ENCODE results near the gene ENKUR.

ENKUR gene

GRCh38 chr10:24952707-24953645 is 63.0 kb downstream of the ENKUR start:
- peak; percentile 55 for DNase-seq
- in situ Hi-C loops (cut with MboI; ENCODE audit: low pct_unique_long_range_greater_than_20kb, low sequenced_read_pairs) = no loop called here

DNA sequence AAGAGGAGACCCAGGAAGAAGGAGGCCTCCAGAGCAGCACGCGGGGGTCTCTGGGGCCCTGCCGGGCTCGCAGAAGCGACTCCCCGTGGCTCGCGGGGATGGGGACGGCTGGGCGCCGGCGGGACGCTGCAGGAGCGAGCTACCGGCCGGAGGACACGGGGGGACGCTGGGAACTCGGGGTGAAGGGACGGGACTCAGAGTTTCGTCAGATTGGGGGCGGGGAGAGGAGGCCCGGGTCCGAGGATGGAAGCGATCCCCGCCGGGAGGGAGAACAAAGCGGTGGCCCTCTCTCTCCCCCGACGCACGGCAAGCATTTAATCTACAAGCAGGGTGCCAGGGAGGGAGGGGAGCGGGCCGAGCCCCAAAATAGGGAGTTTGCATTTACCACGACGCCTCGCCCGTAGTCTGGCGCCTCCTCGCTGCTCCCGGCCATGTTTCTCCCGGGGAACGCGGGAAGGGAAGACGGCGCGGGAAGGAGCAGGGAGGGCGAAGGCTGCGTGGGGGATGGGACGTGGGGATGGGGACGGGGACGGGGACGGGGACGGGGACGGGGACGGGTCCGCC is 63.7 kb downstream of the ENKUR start, which contains the start of gene PRTFDC1:
Gene PRTFDC1, minus strand, starts transcription at position 464 of the 564 bp plus-strand sequence. Its CDS starts 31 bp downstream, at position 433.
- in situ Hi-C loops (cut with MboI; ENCODE audit: low pct_unique_long_range_greater_than_20kb, low sequenced_read_pairs) = no loop called here
- peak; percentile 49 for DNase-seq

- in situ Hi-C loops (cut with MboI; ENCODE audit: low pct_unique_long_range_greater_than_20kb, low sequenced_read_pairs) = no loop called here
- DNase-seq = peak; percentile 66
Observed at GRCh38 chr10:24951201-24952142, 64.5 kb downstream of the ENKUR start.

GRCh38 chr10:24950439-24950838 is 65.5 kb downstream of the ENKUR start:
- in situ Hi-C loops (cut with MboI; ENCODE audit: low pct_unique_long_range_greater_than_20kb, low sequenced_read_pairs) = no loop called here
- DNase-seq = no peak

DNA sequence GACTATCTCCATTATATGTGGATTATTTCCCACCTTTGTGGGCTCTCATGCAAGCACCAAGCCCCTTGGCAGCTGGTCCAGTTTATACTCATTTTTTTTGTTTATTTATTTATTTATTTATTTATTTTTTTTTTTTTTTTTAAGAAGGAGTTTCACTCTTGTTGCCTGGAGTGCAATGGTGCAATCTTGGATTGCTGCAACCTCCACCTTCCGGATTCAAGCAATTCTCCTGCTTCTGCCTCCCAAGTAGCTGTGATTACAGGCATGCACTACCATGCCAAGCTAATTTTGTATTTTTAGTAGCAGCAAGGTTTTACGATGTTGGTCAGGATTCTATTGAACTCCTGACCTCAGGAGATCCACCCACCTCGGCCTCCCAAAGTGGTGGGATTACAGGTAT is 66.3 kb downstream of the ENKUR start:
- DNase-seq = no peak
- in situ Hi-C loops (cut with MboI; ENCODE audit: low pct_unique_long_range_greater_than_20kb, low sequenced_read_pairs) = no loop called here

- in situ Hi-C loops (cut with MboI; ENCODE audit: low pct_unique_long_range_greater_than_20kb, low sequenced_read_pairs) = no loop called here
- DNase-seq = no peak
Observed at GRCh38 chr10:24947304-24948097, 68.5 kb downstream of the ENKUR start.

GRCh38 chr10:24944512-24945255 is 71.3 kb downstream of the ENKUR start:
- DNase-seq = peak; percentile 31
- in situ Hi-C loops (cut with MboI; ENCODE audit: low pct_unique_long_range_greater_than_20kb, low sequenced_read_pairs) = no loop called here

DNA sequence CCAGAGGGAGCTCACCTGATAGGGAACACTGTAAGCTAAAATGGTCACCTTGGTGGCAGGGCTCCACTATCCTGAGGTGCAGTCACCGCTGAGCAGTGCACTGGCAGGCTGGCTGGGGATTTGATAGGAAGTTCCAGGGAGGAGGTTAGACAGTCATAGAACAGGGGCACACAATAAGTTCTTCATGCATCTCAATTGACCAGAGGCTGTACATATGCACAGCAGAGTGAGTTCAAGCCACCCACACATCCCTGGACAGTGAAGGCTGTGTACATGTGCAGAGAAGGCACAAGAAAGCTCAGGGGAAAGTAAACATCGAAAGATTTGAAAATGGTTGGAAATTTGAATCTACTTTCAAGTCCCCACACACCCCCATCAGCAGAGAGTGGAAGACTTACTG is 77.4 kb downstream of the ENKUR start:
- no peak for DNase-seq
- in situ Hi-C loops (cut with MboI; ENCODE audit: low pct_unique_long_range_greater_than_20kb, low sequenced_read_pairs) = no loop called here

DNA sequence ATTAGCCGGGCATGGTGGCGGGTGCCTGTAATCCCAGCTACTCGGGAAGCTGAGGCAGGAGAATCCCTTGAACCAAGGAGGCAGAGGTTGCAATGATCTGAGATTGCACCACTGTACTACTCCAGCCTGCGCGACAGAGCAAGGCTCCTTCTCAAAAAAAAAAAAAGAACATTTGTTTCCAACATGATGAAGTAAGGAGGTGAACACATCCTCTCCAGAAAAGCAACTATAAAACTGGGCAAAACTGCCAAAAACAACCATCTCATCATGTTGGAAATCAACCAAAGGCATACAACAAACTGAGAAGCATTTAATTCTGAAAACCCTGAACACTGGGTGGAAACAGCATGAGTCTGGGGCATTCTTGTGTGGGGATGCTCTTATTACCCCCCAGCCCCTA is 77.9 kb downstream of the ENKUR start:
- in situ Hi-C loops (cut with MboI; ENCODE audit: low pct_unique_long_range_greater_than_20kb, low sequenced_read_pairs) = no loop called here
- DNase-seq = no peak

DNA sequence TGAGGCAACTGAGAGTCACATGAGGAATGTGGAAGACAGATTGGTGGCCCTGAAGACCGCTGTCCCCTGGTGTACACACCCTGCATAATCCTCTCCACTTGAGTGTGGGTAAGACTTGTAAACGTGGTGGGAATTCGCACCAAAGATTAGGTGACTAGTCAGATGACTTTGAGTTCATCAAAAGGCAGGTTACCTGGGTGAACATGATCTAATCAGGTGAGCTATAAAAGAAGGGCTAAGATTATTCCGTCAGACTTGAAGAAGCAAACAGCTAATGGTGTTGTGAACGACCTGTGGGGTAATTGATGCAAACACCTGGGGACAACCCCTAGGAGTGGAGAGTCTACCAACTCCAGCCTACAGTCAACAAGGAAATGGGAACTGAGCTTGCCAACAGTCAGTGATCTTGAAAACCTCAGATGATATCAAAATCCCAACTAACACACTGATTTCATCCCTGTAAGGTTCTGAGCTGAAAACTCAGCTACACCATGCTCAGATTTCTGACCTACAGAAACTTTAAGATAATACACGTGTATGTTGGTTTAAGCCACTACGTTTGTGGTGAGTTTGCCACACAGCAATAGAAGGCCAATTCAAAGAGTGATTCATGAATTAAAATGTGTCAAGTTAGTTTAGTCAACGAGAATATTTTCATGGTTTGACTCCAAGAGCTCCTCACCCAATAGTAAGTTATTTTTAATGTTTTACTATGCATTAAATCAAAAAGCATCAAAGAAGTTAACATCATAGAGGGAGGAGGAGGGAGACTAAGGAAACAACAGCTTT is 80.3 kb downstream of the ENKUR start:
- DNase-seq = no peak
- in situ Hi-C loops (cut with MboI; ENCODE audit: low pct_unique_long_range_greater_than_20kb, low sequenced_read_pairs) = no loop called here
